Activated T-cell treated with anti-CD3 and anti-CD28 coated beads for 24 hours (primary cell): ENCODE data around the gene SPIB.
"Not testable (repeated sequence)": the region's sequence is repeated elsewhere in the genome, so short reads cannot be mapped to it uniquely, and the experiment has no call there.

Experiments used
- DNase-seq: peaks from one replicate; pipeline ENCODE4 v3.0.0-alpha.2; 2020; ENCODE audit warnings: low read depth

Gene SPIB

GRCh38 chr19:50390952-50391351 is 27.8 kb upstream of the SPIB start:
- DNase-seq, result not testable (repeated sequence)

- DNase-seq, result no peak
Measured at GRCh38 chr19:50392759-50393158, 26.0 kb upstream of the SPIB start.

- DNase-seq, result no peak
Measured at GRCh38 chr19:50393589-50393988, 25.1 kb upstream of the SPIB start.

- no peak for DNase-seq
Measured at GRCh38 chr19:50394017-50394416, 24.7 kb upstream of the SPIB start.

GRCh38 chr19:50398675-50399367 is 19.9 kb upstream of the SPIB start:
- DNase-seq, result no peak

- DNase-seq, result no peak
Measured at GRCh38 chr19:50399368-50399745, 19.4 kb upstream of the SPIB start.

- no peak for DNase-seq
Measured at GRCh38 chr19:50401605-50402450, 16.9 kb upstream of the SPIB start.

- DNase-seq, result no peak
Measured at GRCh38 chr19:50402544-50403301, 16.0 kb upstream of the SPIB start.

GRCh38 chr19:50406156-50406820 is 12.4 kb upstream of the SPIB start:
- DNase-seq, result no peak

GRCh38 chr19:50406829-50407228 is 11.9 kb upstream of the SPIB start:
- DNase-seq, result no peak

- DNase-seq, result no peak
Measured at GRCh38 chr19:50409347-50409746, 9.4 kb upstream of the SPIB start.

- DNase-seq, result no peak
Measured at GRCh38 chr19:50410109-50410508, 8.6 kb upstream of the SPIB start.

GRCh38 chr19:50412419-50412818 is 6.3 kb upstream of the SPIB start:
- no peak for DNase-seq

- DNase-seq, result no peak
Measured at GRCh38 chr19:50413096-50413495, 5.6 kb upstream of the SPIB start.

- no peak for DNase-seq
Measured at GRCh38 chr19:50413531-50413930, 5.2 kb upstream of the SPIB start.

GRCh38 chr19:50414864-50415660 is 3.7 kb upstream of the SPIB start:
- DNase-seq, result peak; percentile 65

GRCh38 chr19:50415661-50416033 is 3.1 kb upstream of the SPIB start:
- no peak for DNase-seq

- no peak for DNase-seq
Measured at GRCh38 chr19:50416034-50416977, 2.4 kb upstream of the SPIB start.

GRCh38 chr19:50417111-50418081 is 1.3 kb upstream of the SPIB start:
- no peak for DNase-seq
